ENCODE data around the gene EIF4G3. TPM values are rescaled to one million over a fixed set of nuclear protein-coding genes. Genes with fewer than 3 reads are reported as not detected.
"Not testable (repeated sequence)": the region's sequence is repeated elsewhere in the genome, so short reads cannot be mapped to it uniquely, and the experiment has no call there.

EIF4G3 gene
- total RNA-seq, 1 donor from 2014 or later = 97.4 TPM

GRCh38 chr1:21174654-21175323 lies 1.9 kb downstream of the EIF4G3 start:
- H3K27me3 Mint-ChIP-seq = no peaks in the 10 kb centered on the region
- no peak for TF ChIP-seq CTCF (IDR thresholded peaks at IDR 0.05; ENCODE audit: unreplicated experiment)
- H3K9me3 Mint-ChIP-seq (ENCODE audit: low read depth) = no peaks in the 10 kb centered on the region

GRCh38 chr1:21174230-21174629 lies 2.5 kb downstream of the EIF4G3 start:
- no peak for TF ChIP-seq CTCF (IDR thresholded peaks at IDR 0.05; ENCODE audit: unreplicated experiment)
- Mint-ChIP-seq H3K27ac (peak overlapping the region; percentile 68), H3K9me3 (ENCODE audit: low read depth) (no peaks in the 10 kb centered on the region), H3K27me3 (no peaks in the 10 kb centered on the region), H3K4me3 (ENCODE audit: low read depth) (peak overlapping the region; percentile 88), H3K36me3 (ENCODE audit: insufficient read depth) (peaks cover 8% of the 10 kb centered on the region), H3K4me1 (ENCODE audit: low read depth) (peaks cover 28% of the 10 kb centered on the region)
- DNase-seq (ENCODE audit: low spot score, unreplicated experiment) = no peak

More at GRCh38 chr1:21174654-21175323, 1.9 kb downstream of the EIF4G3 start:
- Mint-ChIP-seq H3K36me3 (ENCODE audit: insufficient read depth) (peaks cover 8% of the 10 kb centered on the region), H3K4me3 (ENCODE audit: low read depth) (peak overlapping the region; percentile 88), H3K4me1 (ENCODE audit: low read depth) (peaks cover 28% of the 10 kb centered on the region), H3K27ac (peak overlapping the region; percentile 68)
- DNase-seq (ENCODE audit: low spot score, unreplicated experiment) = no peak

GRCh38 chr1:21173096-21173495 lies 3.6 kb downstream of the EIF4G3 start:
- H3K4me3 Mint-ChIP-seq (ENCODE audit: low read depth); H3K27me3 Mint-ChIP-seq; H3K27ac Mint-ChIP-seq; H3K9me3 Mint-ChIP-seq (ENCODE audit: low read depth); H3K36me3 Mint-ChIP-seq (ENCODE audit: insufficient read depth); DNase-seq (ENCODE audit: low spot score, unreplicated experiment): not testable (repeated sequence)
- H3K4me1 Mint-ChIP-seq (ENCODE audit: low read depth) = peaks cover 28% of the 10 kb centered on the region

GRCh38 chr1:21170837-21171236 lies 5.9 kb downstream of the EIF4G3 start:
- not testable (repeated sequence) for H3K27ac Mint-ChIP-seq; H3K4me3 Mint-ChIP-seq (ENCODE audit: low read depth)
- peaks cover 28% of the 10 kb centered on the region for H3K4me1 Mint-ChIP-seq (ENCODE audit: low read depth)

GRCh38 chr1:21168444-21168843 lies 8.3 kb downstream of the EIF4G3 start:
- TF ChIP-seq CTCF (IDR thresholded peaks at IDR 0.05; ENCODE audit: unreplicated experiment) = no peak
- H3K36me3 Mint-ChIP-seq (ENCODE audit: insufficient read depth) = peaks cover 30% of the 10 kb centered on the region
- no peak overlapping the region for H3K4me3 Mint-ChIP-seq (ENCODE audit: low read depth)
- no peaks in the 10 kb centered on the region for H3K27me3 Mint-ChIP-seq
- DNase-seq (ENCODE audit: low spot score, unreplicated experiment) = no peak
- no peaks in the 10 kb centered on the region for H3K9me3 Mint-ChIP-seq (ENCODE audit: low read depth)
- H3K27ac Mint-ChIP-seq = no peak overlapping the region
- H3K4me1 Mint-ChIP-seq (ENCODE audit: low read depth) = peaks cover 9% of the 10 kb centered on the region

More at GRCh38 chr1:21170837-21171236, 5.9 kb downstream of the EIF4G3 start:
- not testable (repeated sequence) for H3K27me3 Mint-ChIP-seq; DNase-seq (ENCODE audit: low spot score, unreplicated experiment); H3K9me3 Mint-ChIP-seq (ENCODE audit: low read depth)
- peaks cover 16% of the 10 kb centered on the region for H3K36me3 Mint-ChIP-seq (ENCODE audit: insufficient read depth)

GRCh38 chr1:21165646-21166045 lies 11.1 kb downstream of the EIF4G3 start:
- no peak for TF ChIP-seq CTCF (IDR thresholded peaks at IDR 0.05; ENCODE audit: unreplicated experiment)
- no peaks in the 10 kb centered on the region for H3K4me1 Mint-ChIP-seq (ENCODE audit: low read depth)
- H3K27me3 Mint-ChIP-seq = no peaks in the 10 kb centered on the region
- H3K4me3 Mint-ChIP-seq (ENCODE audit: low read depth) = no peak overlapping the region
- no peak overlapping the region for H3K27ac Mint-ChIP-seq
- H3K36me3 Mint-ChIP-seq (ENCODE audit: insufficient read depth) = peaks cover 37% of the 10 kb centered on the region
- no peak for DNase-seq (ENCODE audit: low spot score, unreplicated experiment)
- H3K9me3 Mint-ChIP-seq (ENCODE audit: low read depth) = no peaks in the 10 kb centered on the region

Data from progenitor cell of endocrine pancreas (in vitro differentiated cells).